GM21423 (cell line): ENCODE measurements around the gene SULT2B1.
A peak's percentile ranks its signal among the peaks of the same experiment; 100 is the strongest.
"Not testable (repeated sequence)": the region's sequence is repeated elsewhere in the genome, so short reads cannot be mapped to it uniquely, and the experiment has no call there.

Experiments
- ATAC-seq: cut with Tn5 transposase; IDR thresholded peaks from one replicate; pipeline ENCODE4 v1.9.1; 2021; ENCODE audit warnings: mild to moderate bottlenecking, moderate library complexity; ENCODE audit not compliant: unreplicated experiment

The SULT2B1 gene

GRCh38 chr19:48551437-48552302 is at the start of gene SULT2B1:
Gene SULT2B1, plus strand, starts transcription at chr19:48552172. Its CDS starts 81 bp downstream, at chr19:48552253.
- ATAC-seq, result no peak

- no peak for ATAC-seq
Measured at GRCh38 chr19:48502350-48503018, 49.5 kb upstream of the SULT2B1 start.

- no peak for ATAC-seq
Measured at GRCh38 chr19:48506138-48506733, 45.7 kb upstream of the SULT2B1 start.

GRCh38 chr19:48507911-48508439 is 44.0 kb upstream of the SULT2B1 start:
- ATAC-seq, result no peak

- ATAC-seq, result no peak
Measured at GRCh38 chr19:48508729-48509411, 43.1 kb upstream of the SULT2B1 start.

GRCh38 chr19:48509467-48510194 is 42.3 kb upstream of the SULT2B1 start:
- no peak for ATAC-seq

- no peak for ATAC-seq
Measured at GRCh38 chr19:48510421-48511268, 41.3 kb upstream of the SULT2B1 start.

- ATAC-seq, result no peak
Measured at GRCh38 chr19:48511321-48511731, 40.6 kb upstream of the SULT2B1 start.

- no peak for ATAC-seq
Measured at GRCh38 chr19:48511800-48512503, 40.0 kb upstream of the SULT2B1 start, which contains the start of gene LMTK3. Gene LMTK3, minus strand, starts transcription at chr19:48511835. Its CDS starts 259 bp downstream, at chr19:48511576.

GRCh38 chr19:48512504-48513288 is 39.3 kb upstream of the SULT2B1 start:
- ATAC-seq, result no peak

GRCh38 chr19:48513289-48514122 is 38.5 kb upstream of the SULT2B1 start:
- peak; percentile 61 for ATAC-seq

GRCh38 chr19:48514123-48514458 is 37.9 kb upstream of the SULT2B1 start:
- ATAC-seq, result no peak

- ATAC-seq, result no peak
Measured at GRCh38 chr19:48516536-48516935, 35.4 kb upstream of the SULT2B1 start.

GRCh38 chr19:48518207-48518606 is 33.8 kb upstream of the SULT2B1 start:
- ATAC-seq, result no peak

- not testable (repeated sequence) for ATAC-seq
Measured at GRCh38 chr19:48519426-48519825, 32.5 kb upstream of the SULT2B1 start.

GRCh38 chr19:48520134-48520533 is 31.8 kb upstream of the SULT2B1 start:
- ATAC-seq, result no peak

- no peak for ATAC-seq
Measured at GRCh38 chr19:48524221-48524620, 27.8 kb upstream of the SULT2B1 start.
